GM19438 (cell line): ENCODE data around the gene PANK3.
"Not testable (repeated sequence)": the region's sequence is repeated elsewhere in the genome, so short reads cannot be mapped to it uniquely, and the experiment has no call there.

Experiments used
- ATAC-seq: cut with Tn5 transposase; IDR thresholded peaks from one replicate; pipeline ENCODE4 v1.9.1; 2021; ENCODE audit warnings: low read depth; ENCODE audit not compliant: unreplicated experiment

Gene PANK3

DNA sequence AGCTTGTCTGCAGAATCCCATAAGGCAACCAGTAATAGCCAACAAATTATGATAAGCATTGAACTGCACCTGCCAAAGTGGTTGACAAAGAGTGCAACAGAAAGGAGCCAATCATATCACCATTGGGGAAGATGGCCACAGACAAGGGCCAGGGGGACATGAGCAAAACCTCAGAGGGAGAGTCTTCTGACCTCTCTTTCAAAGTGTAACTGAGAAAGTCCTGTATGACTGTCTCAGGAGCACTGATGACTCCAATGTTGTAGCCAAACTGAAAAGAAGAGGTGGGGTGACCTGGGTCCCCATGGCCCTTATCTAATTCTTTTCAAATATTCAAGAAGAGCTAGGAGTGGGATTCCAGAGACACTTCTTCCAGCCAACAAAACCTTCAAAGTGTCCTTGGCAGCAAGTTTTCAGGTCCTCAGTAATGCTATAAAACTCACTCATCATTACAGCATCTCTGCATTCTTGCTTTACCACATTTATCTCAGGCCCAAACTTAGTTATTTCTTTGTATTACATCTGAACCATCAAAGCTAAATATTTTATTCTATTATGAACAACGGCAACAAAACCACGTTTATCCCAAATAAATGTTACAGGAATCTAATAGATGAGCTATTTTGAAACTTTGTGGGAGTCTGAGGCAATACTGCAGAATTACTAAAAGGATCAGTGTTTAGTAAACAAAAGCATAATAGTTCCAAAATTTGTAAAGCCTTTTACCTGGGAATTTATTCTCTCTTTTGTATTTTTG, 25.6 kb downstream of the PANK3 start:
- no peak for ATAC-seq

GRCh38 chr5:168552146-168552545, 27.0 kb downstream of the PANK3 start:
- no peak for ATAC-seq

DNA sequence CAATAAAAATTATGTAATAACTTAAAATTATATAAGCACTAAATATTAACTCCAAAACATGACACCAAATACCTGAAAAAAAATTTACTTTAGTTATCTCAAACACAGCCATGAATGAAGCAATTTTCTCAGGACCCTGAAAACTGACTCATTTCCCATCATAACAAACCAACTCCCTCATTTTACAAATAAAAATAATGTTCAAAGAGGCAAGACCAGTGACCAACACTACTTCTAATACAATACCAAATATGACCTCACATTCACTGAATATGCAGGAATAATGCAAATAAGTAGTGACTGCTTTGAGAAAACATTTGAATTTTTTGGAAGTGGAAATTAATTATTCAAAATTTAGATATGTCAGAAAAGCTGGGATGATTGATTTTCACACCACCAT, 28.5 kb downstream of the PANK3 start:
- ATAC-seq, result no peak

DNA sequence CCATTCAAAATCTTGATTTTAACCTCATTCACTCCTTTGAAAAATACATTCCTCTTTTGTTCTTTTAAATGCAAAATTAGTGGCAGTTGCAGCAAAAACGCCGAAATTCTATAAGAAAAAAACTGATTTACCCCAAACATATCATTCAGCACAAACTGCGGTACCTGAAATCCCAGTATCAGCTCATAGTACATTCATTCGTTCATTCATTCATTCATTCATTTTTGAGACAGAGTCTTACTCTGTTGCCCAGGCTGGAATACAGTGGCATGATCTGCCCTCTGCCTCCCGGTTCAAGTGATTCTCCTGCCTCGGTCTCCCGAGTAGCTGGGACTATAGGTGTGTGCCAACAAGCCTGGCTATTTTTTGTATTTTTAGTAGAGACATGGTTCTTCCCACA, 29.6 kb downstream of the PANK3 start:
- ATAC-seq, result no peak

DNA sequence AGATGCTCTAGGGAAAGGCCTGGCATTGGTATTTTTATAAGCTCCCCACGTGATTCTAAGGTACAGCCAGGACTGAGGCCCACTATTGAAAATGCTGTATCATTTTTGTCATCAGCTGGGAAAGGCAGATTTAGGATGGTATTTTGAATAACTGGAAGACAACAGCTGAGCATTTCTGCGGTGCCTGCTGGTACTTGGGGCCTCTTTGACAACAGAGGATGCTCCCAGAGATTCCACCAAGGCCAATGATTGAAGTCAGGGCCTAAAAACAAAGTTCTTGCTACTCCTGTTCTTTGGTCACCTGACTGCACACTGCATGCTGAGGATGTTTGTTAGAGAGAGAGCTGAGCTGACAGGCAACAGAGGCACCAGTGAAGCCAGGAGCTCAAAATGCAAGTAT, 42.0 kb downstream of the PANK3 start:
- ATAC-seq, result no peak

GRCh38 chr5:168534351-168534750, 44.8 kb downstream of the PANK3 start:
- not testable (repeated sequence) for ATAC-seq

GRCh38 chr5:168531987-168532864, 46.9 kb downstream of the PANK3 start:
- ATAC-seq, result no peak

DNA sequence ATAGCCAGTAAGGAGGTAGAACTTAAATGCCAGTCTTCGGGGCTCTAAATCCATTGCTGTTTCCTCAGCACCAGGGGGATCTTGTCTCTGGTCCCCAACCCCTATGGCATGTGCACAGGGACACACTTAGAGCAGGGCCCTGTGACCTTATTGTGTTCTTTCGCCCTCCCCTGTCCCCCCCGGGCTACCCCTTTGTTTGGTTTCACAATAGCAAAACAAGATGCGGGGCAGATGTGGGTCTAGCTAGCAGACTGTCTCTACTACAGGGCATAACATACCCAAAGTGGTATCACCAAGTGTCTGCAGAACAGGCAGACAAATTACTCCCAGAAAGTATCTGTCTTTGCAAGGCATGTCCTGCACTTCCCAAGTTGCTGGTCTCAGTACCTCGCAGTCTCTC, 48.0 kb downstream of the PANK3 start:
- ATAC-seq, result no peak

- no peak for ATAC-seq
These were observed 48.5 kb downstream of the PANK3 start for GRCh38 chr5:168530621-168531150.

DNA sequence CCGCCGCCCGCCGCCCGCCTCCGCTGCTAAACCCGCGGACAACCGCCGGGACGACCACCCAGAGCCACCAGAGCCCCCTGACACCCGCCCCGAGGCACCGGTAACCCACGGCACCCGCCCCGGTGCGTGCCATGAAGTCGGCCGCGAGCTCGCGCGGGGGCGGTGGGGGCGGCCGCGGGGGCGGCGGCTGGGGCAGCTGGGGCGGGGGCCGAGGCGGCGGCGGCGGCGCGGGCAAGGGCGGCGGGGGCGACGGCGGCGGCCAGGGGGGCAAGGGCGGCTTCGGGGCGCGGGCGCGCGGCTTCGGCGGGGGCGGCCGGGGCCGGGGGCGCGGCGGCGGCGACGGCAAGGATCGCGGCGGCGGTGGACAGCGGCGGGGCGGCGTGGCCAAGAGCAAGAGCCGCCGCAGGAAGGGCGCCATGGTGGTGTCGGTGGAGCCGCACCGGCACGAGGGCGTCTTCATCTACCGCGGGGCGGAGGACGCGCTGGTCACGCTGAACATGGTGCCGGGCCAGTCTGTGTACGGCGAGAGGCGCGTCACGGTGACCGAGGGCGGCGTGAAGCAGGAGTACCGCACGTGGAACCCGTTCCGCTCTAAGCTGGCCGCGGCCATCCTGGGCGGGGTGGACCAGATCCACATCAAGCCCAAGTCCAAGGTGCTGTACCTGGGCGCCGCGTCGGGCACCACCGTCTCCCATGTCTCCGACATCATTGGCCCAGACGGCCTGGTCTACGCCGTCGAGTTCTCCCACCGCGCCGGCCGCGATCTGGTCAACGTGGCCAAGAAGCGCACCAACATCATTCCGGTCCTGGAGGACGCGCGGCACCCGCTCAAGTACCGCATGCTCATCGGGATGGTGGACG, 49.6 kb downstream of the PANK3 start:
- no peak for ATAC-seq

GRCh38 chr5:168528521-168529373, 50.4 kb downstream of the PANK3 start, which contains the start of gene FBLL1:
Gene FBLL1, plus strand, starts transcription at chr5:168529305. Its CDS starts 200 bp downstream, at chr5:168529505.
- ATAC-seq, result no peak

DNA sequence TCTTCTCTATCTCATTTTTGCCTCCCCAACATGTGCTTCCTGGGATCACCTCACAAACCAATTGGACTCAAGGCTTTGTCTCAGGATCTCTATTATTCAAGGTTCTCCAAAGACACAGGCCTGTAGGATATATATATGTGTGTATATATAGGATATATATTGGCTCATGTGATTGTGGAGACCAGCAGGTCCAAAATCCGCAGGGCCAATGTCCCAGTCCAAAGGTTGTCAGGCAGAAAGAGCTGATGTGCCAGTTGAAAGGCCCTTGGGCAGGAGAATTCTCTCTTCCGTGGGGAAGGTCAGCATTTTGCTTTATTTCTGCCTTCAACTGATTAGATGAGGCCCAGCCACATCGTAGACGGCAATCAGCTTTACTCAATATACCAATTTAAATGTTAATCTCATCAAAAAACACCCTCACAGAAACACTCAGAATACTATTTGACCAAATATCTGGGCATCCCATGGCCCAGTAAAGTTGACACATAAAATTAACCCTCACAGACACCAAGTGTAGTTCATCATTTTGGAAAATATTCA, 51.3 kb downstream of the PANK3 start:
- ATAC-seq, result no peak

- ATAC-seq, result no peak
These were observed 53.3 kb downstream of the PANK3 start for GRCh38 chr5:168525856-168526255.

GRCh38 chr5:168513861-168514428, 65.2 kb downstream of the PANK3 start:
- no peak for ATAC-seq

- ATAC-seq, result no peak
These were observed 76.5 kb downstream of the PANK3 start for GRCh38 chr5:168502563-168503237.
